HG02852 (cell line): Measurements from ENCODE around the gene KPNB1.

Experiments
- ATAC-seq: cut with Tn5 transposase; IDR thresholded peaks from one replicate; pipeline ENCODE4 v1.9.1; 2021; ENCODE audit warnings: mild to moderate bottlenecking, moderate library complexity; ENCODE audit not compliant: unreplicated experiment

Gene KPNB1

GRCh38 chr17:47696717-47697642 lies 47.3 kb downstream of the KPNB1 start:
- no peak for ATAC-seq

- no peak for ATAC-seq
These were observed 48.4 kb downstream of the KPNB1 start for GRCh38 chr17:47697906-47698711.

- ATAC-seq, result no peak
These were observed 49.2 kb downstream of the KPNB1 start for GRCh38 chr17:47698749-47699535.

- ATAC-seq, result no peak
These were observed 49.8 kb downstream of the KPNB1 start for GRCh38 chr17:47699536-47699840.

- ATAC-seq, result no peak
These were observed 51.0 kb downstream of the KPNB1 start for GRCh38 chr17:47700471-47701449.

GRCh38 chr17:47701608-47702007 lies 51.9 kb downstream of the KPNB1 start:
- no peak for ATAC-seq

- ATAC-seq, result no peak
These were observed 52.8 kb downstream of the KPNB1 start for GRCh38 chr17:47702391-47702995.

GRCh38 chr17:47703191-47703591 lies 53.5 kb downstream of the KPNB1 start:
- ATAC-seq, result no peak

GRCh38 chr17:47703671-47704070 lies 54.0 kb downstream of the KPNB1 start:
- no peak for ATAC-seq

- no peak for ATAC-seq
These were observed 54.4 kb downstream of the KPNB1 start for GRCh38 chr17:47704116-47704515.

GRCh38 chr17:47704736-47705135 lies 55.0 kb downstream of the KPNB1 start:
- no peak for ATAC-seq

GRCh38 chr17:47705536-47706530 lies 56.1 kb downstream of the KPNB1 start:
- no peak for ATAC-seq

GRCh38 chr17:47707056-47707804 lies 57.5 kb downstream of the KPNB1 start:
- no peak for ATAC-seq

GRCh38 chr17:47707884-47708283 lies 58.2 kb downstream of the KPNB1 start:
- no peak for ATAC-seq

GRCh38 chr17:47708312-47708863 lies 58.7 kb downstream of the KPNB1 start:
- ATAC-seq, result no peak

- ATAC-seq, result no peak
These were observed 59.3 kb downstream of the KPNB1 start for GRCh38 chr17:47708864-47709541.

GRCh38 chr17:47709594-47709993 lies 59.9 kb downstream of the KPNB1 start:
- ATAC-seq, result no peak
